GM23338 (cell line): ENCODE measurements around the gene MYO16.

Experiments
- CTCF ChIP-seq, 2 experiments: fragments of 200-600 bp in 1 of 2; sonication (generic) in 1 of 2; conservative IDR thresholded peaks; 2 replicates each; pipeline versions ENCODE4 v1.5.1 to v1.6.1; 2016 to 2017; ENCODE audit warnings: antibody characterized with exemption in 2 of 2, low read depth in 2 of 2, mild to moderate bottlenecking in 2 of 2, moderate library complexity in 1 of 2
- EZH2 ChIP-seq: fragments of 200-600 bp; sonication (generic); IDR thresholded peaks from one replicate; pipeline ENCODE4 v1.8.0; 2017; ENCODE audit warnings: antibody characterized with exemption, mild to moderate bottlenecking, low read depth; ENCODE audit not compliant: unreplicated experiment
- POLR2AphosphoS5 ChIP-seq: IDR thresholded peaks from 2 replicates; pipeline ENCODE4 v1.6.1; 2016; ENCODE audit warnings: antibody characterized with exemption, low read depth

- TF ChIP-seq POLR2AphosphoS5: no peak
- TF ChIP-seq CTCF (conservative IDR thresholded peaks at IDR 0.05; ENCODE audit: low read depth in 2 of 2): no peak
- TF ChIP-seq EZH2: no peak
Observed at GRCh38 chr13:108707584-108707983, 78.2 kb downstream of the MYO16 start.
